ENCODE measurements around the gene C11orf58.

Gene C11orf58

GRCh38 chr11:16794047-16794818 lies 55.8 kb downstream of the C11orf58 start:
- DNase-seq (ENCODE audit: insufficient read length, low spot score) (no peak), FAIRE-seq (no peak)
- TF ChIP-seq SPI1 (IDR thresholded peaks at IDR 0.05; ENCODE audit: low read depth, low read length) = no peak
- TF ChIP-seq POLR2A (IDR thresholded peaks at IDR 0.05; ENCODE audit: low read depth, low read length) = no peak
- no peak for TF ChIP-seq TAF1 (IDR thresholded peaks at IDR 0.05; ENCODE audit: low read depth, low read length)
- no peak for TF ChIP-seq POU2F2 (IDR thresholded peaks at IDR 0.05; ENCODE audit: low read depth, low read length)
- no peak for TF ChIP-seq POLR2AphosphoS5 (IDR thresholded peaks at IDR 0.05; ENCODE audit: low read depth, low read length)
- TF ChIP-seq PAX5 (IDR thresholded peaks at IDR 0.05; ENCODE audit: insufficient read depth, low read length, severe bottlenecking) = no peak

- FAIRE-seq = no peak
- no peak for DNase-seq (ENCODE audit: insufficient read length, low spot score)
- TF ChIP-seq PAX5 (IDR thresholded peaks at IDR 0.05; ENCODE audit: insufficient read depth, low read length, severe bottlenecking) (no peak), POLR2A (IDR thresholded peaks at IDR 0.05; ENCODE audit: low read depth, low read length) (no peak), POU2F2 (IDR thresholded peaks at IDR 0.05; ENCODE audit: low read depth, low read length) (no peak), TAF1 (IDR thresholded peaks at IDR 0.05; ENCODE audit: low read depth, low read length) (no peak), POLR2AphosphoS5 (IDR thresholded peaks at IDR 0.05; ENCODE audit: low read depth, low read length) (no peak), SPI1 (IDR thresholded peaks at IDR 0.05; ENCODE audit: low read depth, low read length) (no peak)
These were observed 56.7 kb downstream of the C11orf58 start for GRCh38 chr11:16795146-16795545.

- TF ChIP-seq POU2F2 (IDR thresholded peaks at IDR 0.05; ENCODE audit: low read depth, low read length) (no peak), TAF1 (IDR thresholded peaks at IDR 0.05; ENCODE audit: low read depth, low read length) (no peak), SPI1 (IDR thresholded peaks at IDR 0.05; ENCODE audit: low read depth, low read length) (no peak), POLR2AphosphoS5 (IDR thresholded peaks at IDR 0.05; ENCODE audit: low read depth, low read length) (no peak), PAX5 (IDR thresholded peaks at IDR 0.05; ENCODE audit: insufficient read depth, low read length, severe bottlenecking) (no peak), POLR2A (IDR thresholded peaks at IDR 0.05; ENCODE audit: low read depth, low read length) (no peak)
- FAIRE-seq (no peak), DNase-seq (ENCODE audit: insufficient read length, low spot score) (no peak)
These were observed 57.9 kb downstream of the C11orf58 start for GRCh38 chr11:16796311-16796710.

DNA sequence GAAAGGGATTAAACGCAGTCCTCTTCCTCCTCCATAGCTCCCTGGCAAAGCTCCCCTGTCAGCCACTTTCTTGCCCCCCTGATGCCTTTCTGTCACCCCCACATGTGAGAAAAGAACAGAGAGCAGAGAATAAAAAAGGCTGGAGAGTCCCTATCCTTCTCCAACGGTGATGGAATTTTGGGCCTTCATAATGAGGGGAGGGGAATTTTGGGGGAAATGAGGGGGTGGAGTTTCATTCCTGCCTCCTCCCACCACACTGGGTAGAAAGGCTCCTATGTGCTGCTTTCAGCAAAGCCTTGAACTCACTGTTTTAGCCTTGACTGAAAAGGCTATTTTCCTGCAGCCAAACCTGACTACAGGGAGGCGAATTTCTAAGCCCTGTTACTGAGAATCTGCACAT lies 59.3 kb downstream of the C11orf58 start:
- no peak for FAIRE-seq

DNA sequence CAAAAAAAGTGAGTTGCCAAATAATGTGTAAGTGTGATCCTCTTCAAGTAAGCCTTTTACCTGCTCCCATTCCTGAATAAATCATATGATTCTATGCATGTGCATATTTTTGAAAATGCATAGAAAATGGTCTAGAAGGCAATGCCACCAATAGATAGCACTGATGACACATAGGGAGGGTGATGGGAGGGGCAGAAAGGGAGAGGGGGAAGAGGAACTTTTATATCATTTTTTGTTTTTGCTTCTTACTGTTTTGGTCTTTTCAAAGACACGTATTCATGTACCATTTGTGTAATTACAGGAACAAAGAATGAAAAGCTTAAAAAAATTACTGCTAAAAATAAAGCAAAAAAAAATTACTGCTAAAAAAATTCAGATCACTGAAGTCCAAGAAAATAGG lies 60.8 kb downstream of the C11orf58 start:
- FAIRE-seq = no peak
- TF ChIP-seq TAF1 (IDR thresholded peaks at IDR 0.05; ENCODE audit: low read depth, low read length) (no peak), PAX5 (IDR thresholded peaks at IDR 0.05; ENCODE audit: insufficient read depth, low read length, severe bottlenecking) (no peak), POU2F2 (IDR thresholded peaks at IDR 0.05; ENCODE audit: low read depth, low read length) (no peak), POLR2A (IDR thresholded peaks at IDR 0.05; ENCODE audit: low read depth, low read length) (no peak), POLR2AphosphoS5 (IDR thresholded peaks at IDR 0.05; ENCODE audit: low read depth, low read length) (no peak)
- no peak for DNase-seq (ENCODE audit: insufficient read length, low spot score)

More for the DNA sequence above, 59.3 kb downstream of the C11orf58 start:
- TF ChIP-seq TAF1 (IDR thresholded peaks at IDR 0.05; ENCODE audit: low read depth, low read length) (no peak), POU2F2 (IDR thresholded peaks at IDR 0.05; ENCODE audit: low read depth, low read length) (no peak)
- no peak for DNase-seq (ENCODE audit: insufficient read length, low spot score)

DNA sequence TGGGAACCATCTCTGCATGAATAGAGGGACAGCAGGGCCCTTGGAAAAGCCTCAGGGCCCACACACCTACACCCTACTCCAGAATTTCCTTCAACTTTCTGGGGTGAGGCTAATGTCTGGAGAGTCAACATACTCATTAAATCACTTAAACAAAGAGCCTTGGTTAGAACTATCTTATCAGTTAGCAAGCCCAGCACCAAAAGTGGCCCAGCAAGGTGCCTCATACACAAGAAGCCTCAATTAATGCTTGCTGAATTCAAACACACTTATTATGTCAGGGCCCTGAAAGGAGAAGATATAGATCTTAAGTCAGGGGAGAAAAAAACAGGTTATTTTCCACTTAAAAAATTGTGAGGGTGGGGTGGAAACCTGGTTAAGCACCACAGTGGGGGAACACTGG lies 61.4 kb downstream of the C11orf58 start:
- DNase-seq (ENCODE audit: insufficient read length, low spot score) (no peak), FAIRE-seq (no peak)
- no peak for TF ChIP-seq SPI1 (IDR thresholded peaks at IDR 0.05; ENCODE audit: low read depth, low read length)
- TF ChIP-seq PAX5 (IDR thresholded peaks at IDR 0.05; ENCODE audit: insufficient read depth, low read length, severe bottlenecking) = no peak
- TF ChIP-seq TAF1 (IDR thresholded peaks at IDR 0.05; ENCODE audit: low read depth, low read length) = no peak
- TF ChIP-seq POLR2AphosphoS5 (IDR thresholded peaks at IDR 0.05; ENCODE audit: low read depth, low read length) = no peak
- no peak for TF ChIP-seq POU2F2 (IDR thresholded peaks at IDR 0.05; ENCODE audit: low read depth, low read length)
- no peak for TF ChIP-seq POLR2A (IDR thresholded peaks at IDR 0.05; ENCODE audit: low read depth, low read length)

- TF ChIP-seq SPI1 (IDR thresholded peaks at IDR 0.05; ENCODE audit: low read depth, low read length) (no peak), TAF1 (IDR thresholded peaks at IDR 0.05; ENCODE audit: low read depth, low read length) (no peak), PAX5 (IDR thresholded peaks at IDR 0.05; ENCODE audit: insufficient read depth, low read length, severe bottlenecking) (no peak), POLR2AphosphoS5 (IDR thresholded peaks at IDR 0.05; ENCODE audit: low read depth, low read length) (no peak), POLR2A (IDR thresholded peaks at IDR 0.05; ENCODE audit: low read depth, low read length) (no peak), POU2F2 (IDR thresholded peaks at IDR 0.05; ENCODE audit: low read depth, low read length) (no peak)
- FAIRE-seq = no peak
- DNase-seq (ENCODE audit: insufficient read length, low spot score) = no peak
These were observed 61.9 kb downstream of the C11orf58 start for GRCh38 chr11:16800382-16800781.

DNA sequence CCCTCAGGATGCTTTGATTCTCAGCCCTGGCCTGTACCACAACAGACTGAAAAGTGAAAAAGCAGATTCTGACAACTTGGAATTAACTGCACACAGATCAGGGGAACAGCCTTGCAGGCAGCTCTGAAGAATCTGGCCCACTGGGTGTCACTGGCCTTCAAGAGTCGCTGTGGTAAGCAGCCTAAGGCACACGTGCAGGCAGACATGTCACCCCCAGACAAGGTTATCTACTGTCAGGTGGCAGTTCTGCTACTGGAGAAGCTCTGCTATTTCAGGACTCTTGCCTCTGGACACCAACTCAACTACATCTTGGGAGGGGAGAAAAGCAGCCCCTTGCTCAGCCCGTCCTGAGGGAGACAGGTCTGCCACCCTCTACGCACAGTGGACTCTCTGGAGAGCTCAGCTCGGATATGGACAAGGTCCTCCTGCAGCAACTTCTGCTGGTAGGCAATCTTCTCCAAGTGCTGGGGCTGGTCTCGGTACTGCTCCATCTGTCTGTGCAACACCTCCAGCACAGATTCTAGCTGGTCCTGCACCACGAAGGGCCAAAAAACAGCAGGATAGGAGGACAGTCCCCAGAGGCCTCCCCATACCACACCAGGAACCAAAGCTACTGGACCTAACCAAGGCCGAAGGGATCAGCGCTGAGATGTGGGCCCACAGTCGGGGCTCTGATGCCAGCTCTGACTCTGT lies 63.0 kb downstream of the C11orf58 start:
- FAIRE-seq (no peak), DNase-seq (ENCODE audit: insufficient read length, low spot score) (no peak)
- TF ChIP-seq POLR2AphosphoS5 (IDR thresholded peaks at IDR 0.05; ENCODE audit: low read depth, low read length) = no peak
- TF ChIP-seq POLR2A (IDR thresholded peaks at IDR 0.05; ENCODE audit: low read depth, low read length) = no peak
- no peak for TF ChIP-seq POU2F2 (IDR thresholded peaks at IDR 0.05; ENCODE audit: low read depth, low read length)

GRCh38 chr11:16804104-16804947 lies 65.9 kb downstream of the C11orf58 start:
- FAIRE-seq (no peak), DNase-seq (ENCODE audit: insufficient read length, low spot score) (no peak)
- no peak for TF ChIP-seq POLR2AphosphoS5 (IDR thresholded peaks at IDR 0.05; ENCODE audit: low read depth, low read length)
- TF ChIP-seq POLR2A (IDR thresholded peaks at IDR 0.05; ENCODE audit: low read depth, low read length) = no peak
- TF ChIP-seq PAX5 (IDR thresholded peaks at IDR 0.05; ENCODE audit: insufficient read depth, low read length, severe bottlenecking) = no peak
- no peak for TF ChIP-seq POU2F2 (IDR thresholded peaks at IDR 0.05; ENCODE audit: low read depth, low read length)
- TF ChIP-seq TAF1 (IDR thresholded peaks at IDR 0.05; ENCODE audit: low read depth, low read length) = no peak
- no peak for TF ChIP-seq SPI1 (IDR thresholded peaks at IDR 0.05; ENCODE audit: low read depth, low read length)
